ENCODE measurements around the gene IQSEC3.

The IQSEC3 gene

GRCh38 chr12:179131-179884, 112.7 kb downstream of the IQSEC3 start:
- no peak overlapping the region for H3K4me3 ChIP-seq (IDR thresholded peaks at IDR 0.05; ENCODE audit: insufficient read depth, low read depth, low read length)

GRCh38 chr12:179885-180284, 113.3 kb downstream of the IQSEC3 start:
- Histone ChIP-seq H3K27me3 (ENCODE audit: insufficient read depth, low read depth) (no peaks in the 10 kb centered on the region; the same call in 1 of the 2 replicates), H3K4me1 (ENCODE audit: low read depth, poor library complexity, severe bottlenecking) (peaks cover 9% of the 10 kb centered on the region), H2AFZ (ENCODE audit: low read depth) (no peak overlapping the region), H3K36me3 (ENCODE audit: insufficient read depth) (no peaks in the 10 kb centered on the region), H3K79me2 (ENCODE audit: insufficient read depth, low read depth) (no peaks in the 10 kb centered on the region), H3K27ac (no peak overlapping the region), H3K4me2 (no peak overlapping the region), H3K4me3 (IDR thresholded peaks at IDR 0.05; ENCODE audit: insufficient read depth, low read depth, low read length) (no peak overlapping the region), H4K20me1 (ENCODE audit: insufficient read depth) (no peaks in the 10 kb centered on the region), H3K9ac (no peak overlapping the region)
- no peak for TF ChIP-seq CTCF (conservative IDR thresholded peaks at IDR 0.05; ENCODE audit: low read depth, low read length)

More at GRCh38 chr12:179131-179884, 112.7 kb downstream of the IQSEC3 start:
- Histone ChIP-seq H3K4me2 (no peak overlapping the region), H3K36me3 (ENCODE audit: insufficient read depth) (no peaks in the 10 kb centered on the region), H3K9ac (no peak overlapping the region), H3K79me2 (ENCODE audit: insufficient read depth, low read depth) (no peaks in the 10 kb centered on the region), H4K20me1 (ENCODE audit: insufficient read depth) (no peaks in the 10 kb centered on the region), H2AFZ (ENCODE audit: low read depth) (no peak overlapping the region), H3K27me3 (ENCODE audit: insufficient read depth, low read depth) (no peaks in the 10 kb centered on the region; the same call in 1 of the 2 replicates), H3K4me1 (ENCODE audit: low read depth, poor library complexity, severe bottlenecking) (peaks cover 9% of the 10 kb centered on the region), H3K27ac (no peak overlapping the region)
- TF ChIP-seq CTCF (conservative IDR thresholded peaks at IDR 0.05; ENCODE audit: low read depth, low read length): no peak

GRCh38 chr12:180445-180844, 113.9 kb downstream of the IQSEC3 start:
- Histone ChIP-seq H3K27ac (no peak overlapping the region), H3K79me2 (ENCODE audit: insufficient read depth, low read depth) (no peaks in the 10 kb centered on the region), H2AFZ (ENCODE audit: low read depth) (no peak overlapping the region), H3K4me3 (IDR thresholded peaks at IDR 0.05; ENCODE audit: insufficient read depth, low read depth, low read length) (no peak overlapping the region), H3K9ac (no peak overlapping the region), H3K4me2 (no peak overlapping the region), H4K20me1 (ENCODE audit: insufficient read depth) (no peaks in the 10 kb centered on the region), H3K36me3 (ENCODE audit: insufficient read depth) (no peaks in the 10 kb centered on the region), H3K4me1 (ENCODE audit: low read depth, poor library complexity, severe bottlenecking) (peaks cover 9% of the 10 kb centered on the region), H3K27me3 (ENCODE audit: insufficient read depth, low read depth) (no peaks in the 10 kb centered on the region; the same call in 1 of the 2 replicates)
- TF ChIP-seq CTCF (conservative IDR thresholded peaks at IDR 0.05; ENCODE audit: low read depth, low read length): no peak

GRCh38 chr12:181921-182320, 115.4 kb downstream of the IQSEC3 start:
- Histone ChIP-seq H3K4me3 (IDR thresholded peaks at IDR 0.05; ENCODE audit: insufficient read depth, low read depth, low read length) (no peak overlapping the region), H3K27me3 (ENCODE audit: insufficient read depth, low read depth) (no peaks in the 10 kb centered on the region; the same call in 1 of the 2 replicates), H3K9ac (no peak overlapping the region), H3K36me3 (ENCODE audit: insufficient read depth) (no peaks in the 10 kb centered on the region), H3K4me2 (no peak overlapping the region), H3K4me1 (ENCODE audit: low read depth, poor library complexity, severe bottlenecking) (no peaks in the 10 kb centered on the region), H2AFZ (ENCODE audit: low read depth) (no peak overlapping the region), H3K27ac (no peak overlapping the region), H4K20me1 (ENCODE audit: insufficient read depth) (no peaks in the 10 kb centered on the region), H3K79me2 (ENCODE audit: insufficient read depth, low read depth) (no peaks in the 10 kb centered on the region)
- no peak for TF ChIP-seq CTCF (conservative IDR thresholded peaks at IDR 0.05; ENCODE audit: low read depth, low read length)
